Spleen (tissue), 7 donors: Measurements from ENCODE around the gene NFIC.

Experiments used
- CTCF ChIP-seq, 11 experiments: fragments of 200-600 bp in 7 of 11; fragments of 450-650 bp in 4 of 11; sonication (generic) in 4 of 11; IDR thresholded peaks in 8 of 11; conservative IDR thresholded peaks in 3 of 11; 1 replicate in 7 of 11; 2 replicates in 4 of 11; pipeline versions ENCODE4 v1.4.0 to v1.8.0; 2016 to 2021; ENCODE audit warnings: antibody characterized with exemption in 11 of 11, inconsistent platforms in 4 of 11, mild to moderate bottlenecking in 1 of 11
- POLR2A ChIP-seq, 3 donors: fragments of 450-650 bp; IDR thresholded peaks; one replicate each; pipeline ENCODE4 v1.5.1; 2017; ENCODE audit warnings: antibody characterized with exemption in 3 of 3, mild to moderate bottlenecking in 1 of 3
- donor health status: DM: no; HTN: no; CAD: no; lungs with moderate emphysema.
- donor health status: DM: no; HTN: no; CAD: no.
- donor health status: DM: no; HTN: no; CAD: no.

GRCh38 chr19:3515891-3516422 is 149.6 kb downstream of the NFIC start:
- TF ChIP-seq POLR2A (IDR thresholded peaks at IDR 0.05) (no peak), CTCF (IDR thresholded peaks at IDR 0.05 in 8 of 11, conservative IDR thresholded peaks at IDR 0.05 in 3 of 11) (no peak)
